Thoracic aorta (tissue), 2 donors: Measurements from ENCODE around the gene DHX40. TPM values are rescaled to one million over a fixed set of nuclear protein-coding genes. Genes with fewer than 3 reads are reported as not detected.

Source experiments
- ATAC-seq: fragments of 150-250 bp; one replicate; pipeline ENCODE4 v1.8.0; 2017; ENCODE audit warnings: low read depth; ENCODE audit not compliant: insufficient number of reproducible peaks, low FRiP score
- DNase-seq: peaks from one replicate; pipeline ENCODE4 v3.0.0-alpha.2; 2020; ENCODE audit warnings: low spot score
- H3K27ac ChIP-seq, 2 donors: fragments of 200-600 bp; sonication (generic); 1 replicate in 1 of 2; 2 replicates in 1 of 2; pipeline ENCODE4 v1.5.1; 2016; ENCODE audit warnings: mild to moderate bottlenecking in 2 of 2, moderate library complexity in 2 of 2
- H3K27me3 ChIP-seq: fragments of 200-600 bp; sonication (generic); replicated peaks from 2 replicates; pipeline ENCODE4 v1.6.0; 2016; ENCODE audit warnings: mild to moderate bottlenecking; ENCODE audit not compliant: insufficient read depth
- H3K36me3 ChIP-seq: fragments of 200-600 bp; sonication (generic); one replicate; pipeline ENCODE4 v1.5.1; 2016
- H3K4me1 ChIP-seq, 2 donors: fragments of 200-600 bp; sonication (generic); 1 replicate in 1 of 2; 2 replicates in 1 of 2; pipeline versions ENCODE4 v1.5.1 to v1.6.0; 2016; ENCODE audit warnings: low read depth in 2 of 2, mild to moderate bottlenecking in 1 of 2; ENCODE audit not compliant: control insufficient read depth in 1 of 2
- H3K4me3 ChIP-seq: fragments of 200-600 bp; sonication (generic); 2 replicates; pipeline ENCODE4 v1.5.1; 2016; ENCODE audit warnings: mild to moderate bottlenecking
- H3K9me3 ChIP-seq: fragments of 200-600 bp; sonication (generic); 2 replicates; pipeline ENCODE4 v1.5.1; 2016
- total RNA-seq, 2 donors: library from RNA; depleted of rRNA; stranded (reverse); fragments of >200 nt; gene quantifications; one replicate each; pipeline versions ENCODE4 v1.1.0 to v1.2.3, GENCODE V29; 2016
- TF ChIP-seq, protein P1 (sequence below): fragments of 200-600 bp; sonication (generic); IDR thresholded peaks from one replicate; pipeline ENCODE4 v1.5.1; 2019; ENCODE audit warnings: antibody characterized with exemption

The DHX40 gene
- total RNA-seq, 2 donors from 2014 or later: 31.3 to 33.4 TPM

DNA sequence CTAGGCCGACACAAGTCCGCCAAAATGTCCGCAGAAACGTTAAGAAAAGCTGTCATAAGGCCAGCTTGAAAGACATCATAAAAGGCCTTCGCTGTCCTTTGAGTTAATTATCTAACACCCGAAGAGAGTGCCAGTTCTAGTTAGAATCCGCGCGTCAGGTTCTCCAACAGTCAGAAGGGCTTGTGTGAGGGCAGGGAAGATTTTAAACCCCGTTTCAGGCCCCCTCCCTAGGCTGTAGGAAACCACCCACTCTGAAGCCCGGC is 53.6 kb downstream of the DHX40 start:
- TF ChIP-seq, protein P1, sequence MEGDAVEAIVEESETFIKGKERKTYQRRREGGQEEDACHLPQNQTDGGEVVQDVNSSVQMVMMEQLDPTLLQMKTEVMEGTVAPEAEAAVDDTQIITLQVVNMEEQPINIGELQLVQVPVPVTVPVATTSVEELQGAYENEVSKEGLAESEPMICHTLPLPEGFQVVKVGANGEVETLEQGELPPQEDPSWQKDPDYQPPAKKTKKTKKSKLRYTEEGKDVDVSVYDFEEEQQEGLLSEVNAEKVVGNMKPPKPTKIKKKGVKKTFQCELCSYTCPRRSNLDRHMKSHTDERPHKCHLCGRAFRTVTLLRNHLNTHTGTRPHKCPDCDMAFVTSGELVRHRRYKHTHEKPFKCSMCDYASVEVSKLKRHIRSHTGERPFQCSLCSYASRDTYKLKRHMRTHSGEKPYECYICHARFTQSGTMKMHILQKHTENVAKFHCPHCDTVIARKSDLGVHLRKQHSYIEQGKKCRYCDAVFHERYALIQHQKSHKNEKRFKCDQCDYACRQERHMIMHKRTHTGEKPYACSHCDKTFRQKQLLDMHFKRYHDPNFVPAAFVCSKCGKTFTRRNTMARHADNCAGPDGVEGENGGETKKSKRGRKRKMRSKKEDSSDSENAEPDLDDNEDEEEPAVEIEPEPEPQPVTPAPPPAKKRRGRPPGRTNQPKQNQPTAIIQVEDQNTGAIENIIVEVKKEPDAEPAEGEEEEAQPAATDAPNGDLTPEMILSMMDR: no peak
- H3K9me3 ChIP-seq: no peaks in the 10 kb centered on the region
- no peaks in the 10 kb centered on the region for H3K27me3 ChIP-seq
- H3K36me3 ChIP-seq: no peaks in the 10 kb centered on the region
- no peak for DNase-seq
- no peak for ATAC-seq
- peak overlapping the region; percentile 98 for H3K4me3 ChIP-seq
- H3K27ac ChIP-seq: peak overlapping the region; percentile 98 to 99
- H3K4me1 ChIP-seq: peaks cover 34 to 36% of the 10 kb centered on the region in 2 donors

DNA sequence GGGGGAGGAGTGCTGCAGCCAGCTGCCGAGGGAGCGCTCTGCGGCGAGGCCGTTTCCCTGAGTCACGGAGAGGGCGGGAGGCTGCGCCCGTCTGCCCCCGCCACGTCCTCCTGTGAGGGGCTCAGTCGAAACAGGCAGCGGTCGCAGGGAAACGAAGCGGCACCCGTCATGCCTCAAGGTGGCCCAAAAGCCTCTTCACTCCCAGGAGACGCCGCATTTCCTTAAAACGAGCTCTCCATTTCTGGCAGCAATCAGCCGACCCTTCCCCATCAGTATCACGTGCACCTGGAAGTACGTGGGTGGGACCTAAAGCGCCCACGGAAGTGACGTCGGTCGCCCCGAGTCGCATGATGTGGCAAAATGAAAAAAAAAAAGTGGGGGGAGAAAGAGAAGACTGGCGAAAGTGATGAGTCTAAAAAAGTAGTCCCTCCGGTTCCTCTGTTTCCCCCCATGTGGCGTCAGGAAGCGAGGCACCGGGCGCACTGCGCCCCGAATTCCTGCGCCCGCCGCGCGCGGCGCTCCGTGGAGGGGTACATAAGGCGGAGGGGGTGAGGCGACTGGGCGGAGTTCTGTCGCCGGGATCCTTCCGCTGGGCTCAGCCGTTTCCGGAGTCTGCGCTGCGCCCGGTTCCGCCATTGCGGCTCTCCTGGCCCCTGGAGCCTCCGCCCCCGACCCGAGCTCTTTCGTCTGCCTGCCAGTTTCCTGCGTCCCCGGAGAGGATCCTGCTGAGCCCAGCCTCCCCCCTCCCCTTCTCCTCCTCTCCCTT is 54.1 kb downstream of the DHX40 start, which contains the start of gene CLTC:
Gene CLTC, plus strand, starts transcription at position 598 of the 766 bp plus-strand sequence. CDS start 237 bp downstream, outside the sequence.
- Histone ChIP-seq H3K4me1 (peaks cover 37 to 40% of the 10 kb centered on the region in 2 donors), H3K9me3 (no peaks in the 10 kb centered on the region), H3K27ac (peak within 1 kb of the TSS; percentile 98 to 99), H3K4me3 (peak within 1 kb of the TSS; percentile 98), H3K36me3 (no peaks in the 10 kb centered on the region), H3K27me3 (no peaks in the 10 kb centered on the region)
- DNase-seq (peak; percentile 80), ATAC-seq (peak; percentile 96)
- TF ChIP-seq, protein P1: no peak

DNA sequence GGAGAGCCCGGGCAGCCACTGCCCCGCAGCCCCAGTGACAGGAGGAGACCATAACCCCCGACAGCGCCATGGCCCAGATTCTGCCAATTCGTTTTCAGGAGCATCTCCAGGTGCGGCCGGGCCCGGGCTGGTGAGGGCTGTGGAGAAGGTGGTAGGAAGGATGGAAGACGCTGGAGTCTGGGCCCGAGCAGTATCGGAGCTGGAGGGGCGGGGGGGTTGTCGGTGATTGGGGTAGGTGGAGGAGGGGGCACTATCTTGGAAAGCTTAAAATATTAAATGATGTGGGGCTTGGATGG is 54.6 kb downstream of the DHX40 start:
- Histone ChIP-seq H3K4me1 (peaks cover 39 to 42% of the 10 kb centered on the region in 2 donors), H3K27ac (peak overlapping the region; percentile 98 to 99), H3K27me3 (no peaks in the 10 kb centered on the region), H3K36me3 (no peaks in the 10 kb centered on the region), H3K9me3 (no peaks in the 10 kb centered on the region), H3K4me3 (peak overlapping the region; percentile 98)
- no peak for DNase-seq
- ATAC-seq: no peak
- TF ChIP-seq, protein P1: no peak

DNA sequence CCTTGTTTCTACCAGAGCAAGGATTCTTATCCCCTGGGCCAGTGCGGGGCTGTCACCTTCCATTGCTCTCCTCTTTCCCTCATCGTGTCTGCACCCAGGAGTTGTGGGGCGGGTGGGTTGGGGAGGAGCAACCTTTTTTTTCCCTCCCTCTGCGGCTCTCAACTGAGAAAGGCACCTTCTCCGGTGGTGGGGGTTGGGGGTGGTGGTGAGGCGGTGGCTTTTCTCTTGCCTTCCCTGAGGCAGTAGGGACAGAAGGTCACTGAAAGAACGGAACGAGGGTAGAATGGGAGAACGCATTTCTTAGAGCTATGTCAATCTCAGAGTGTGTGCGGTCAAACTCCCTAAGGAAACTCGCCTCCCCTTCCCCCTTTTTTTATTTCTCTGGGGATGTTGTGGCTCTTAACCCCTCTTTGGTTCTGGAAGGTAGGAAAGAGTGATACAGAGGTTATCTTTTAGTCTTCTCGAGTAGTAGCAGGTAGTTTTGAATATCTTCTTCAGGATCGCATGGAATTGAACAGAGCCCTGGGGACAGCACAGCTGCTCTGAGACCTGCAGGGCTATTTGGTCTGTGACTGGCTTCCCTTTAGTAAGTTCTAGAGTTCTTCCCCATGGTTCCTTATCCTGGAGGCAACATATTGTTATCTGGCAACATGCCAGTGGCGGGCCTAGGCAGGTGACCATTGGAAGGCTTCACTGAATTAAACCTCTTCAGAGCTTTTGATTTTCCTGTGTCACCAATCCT is 55.3 kb downstream of the DHX40 start:
- DNase-seq: no peak
- Histone ChIP-seq H3K27ac (peak overlapping the region; percentile 98 to 99), H3K36me3 (no peaks in the 10 kb centered on the region), H3K4me3 (peak overlapping the region; percentile 98), H3K4me1 (peaks cover 45 to 49% of the 10 kb centered on the region in 2 donors), H3K9me3 (no peaks in the 10 kb centered on the region), H3K27me3 (no peaks in the 10 kb centered on the region)
- TF ChIP-seq, protein P1: no peak
- no peak for ATAC-seq

DNA sequence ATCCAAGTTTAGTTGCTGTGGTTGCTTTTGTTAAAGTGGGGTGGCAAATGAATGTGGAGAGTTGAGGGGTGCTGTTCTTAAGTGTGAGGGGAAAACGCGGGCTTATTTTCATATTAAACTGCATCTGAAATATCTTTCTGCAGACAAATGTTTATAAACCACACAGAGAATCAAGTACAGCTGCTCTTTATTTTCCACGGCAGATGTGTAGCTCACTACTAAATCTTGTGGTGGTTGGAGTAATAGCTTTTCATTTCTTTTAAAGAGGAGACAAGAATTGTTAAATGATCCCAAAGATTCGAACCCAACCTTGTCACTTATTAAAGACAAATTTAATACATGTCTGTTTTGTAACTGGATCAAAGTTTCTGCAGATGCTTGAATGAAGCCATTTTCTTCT is 56.4 kb downstream of the DHX40 start:
- Histone ChIP-seq H3K9me3 (no peaks in the 10 kb centered on the region), H3K27ac (peak overlapping the region in 1 of 2 donors; percentile 71), H3K27me3 (no peaks in the 10 kb centered on the region), H3K36me3 (no peaks in the 10 kb centered on the region), H3K4me3 (peak overlapping the region; percentile 98), H3K4me1 (peaks cover 56 to 58% of the 10 kb centered on the region in 2 donors)
- DNase-seq (no peak), ATAC-seq (no peak)
- TF ChIP-seq, protein P1: no peak
